ENCODE results near the gene ENAH. TPM values are rescaled to one million over a fixed set of nuclear protein-coding genes. Genes with fewer than 3 reads are reported as not detected.

The ENAH gene
- total RNA-seq, 1 donor from 2014 or later, result 265 TPM

DNA sequence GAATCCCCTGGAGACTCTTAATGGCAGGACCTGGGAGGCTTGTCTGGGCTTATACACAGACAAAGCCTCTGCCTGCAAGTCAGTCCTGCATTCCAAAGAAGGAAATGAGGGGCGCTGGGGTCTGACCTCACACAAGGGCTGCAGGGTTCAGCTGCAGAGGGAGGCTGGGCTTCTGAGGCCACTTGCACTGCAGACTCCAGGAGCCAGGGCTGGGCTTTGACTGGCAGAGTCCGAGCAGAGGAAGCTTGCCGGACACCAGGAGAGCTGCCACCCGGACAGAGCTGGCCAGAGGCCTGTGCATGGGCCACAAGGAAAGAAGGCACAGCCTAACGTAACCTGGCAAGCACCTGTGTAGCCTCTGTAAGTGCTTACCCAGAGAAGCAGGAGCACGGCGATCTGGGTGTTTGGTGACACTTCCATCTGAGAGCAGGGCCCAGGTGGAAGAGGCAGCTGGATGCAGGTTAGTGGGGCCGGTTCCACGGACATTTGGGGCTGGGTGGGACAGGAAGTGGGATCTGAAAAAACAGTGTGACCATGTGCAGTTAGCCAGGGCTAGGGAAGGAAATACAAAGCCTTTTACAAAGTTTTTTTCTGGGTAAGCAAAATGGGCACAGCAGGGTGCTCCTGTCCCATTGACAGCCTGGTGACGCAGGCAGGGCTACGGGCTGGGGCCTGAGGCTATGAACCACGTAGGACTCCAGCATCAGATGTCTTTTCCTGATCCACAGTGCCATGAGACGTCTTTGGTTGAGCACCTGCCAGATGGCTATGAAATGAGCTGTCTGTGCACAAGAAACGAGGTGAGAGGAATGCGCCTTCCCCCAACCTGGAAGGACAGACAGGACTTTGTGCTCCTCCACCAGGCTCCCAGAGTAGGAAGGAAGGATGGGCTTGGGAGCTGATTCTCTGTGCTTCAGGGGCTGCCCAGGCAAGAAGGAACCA lies 187.8 kb downstream of the ENAH start:
- peaks cover 8% of the 10 kb centered on the region for H3K9me3 Mint-ChIP-seq (ENCODE audit: unreplicated experiment)
- no peaks in the 10 kb centered on the region for H3K36me3 Mint-ChIP-seq (ENCODE audit: unreplicated experiment)
- TF ChIP-seq, protein P1, sequence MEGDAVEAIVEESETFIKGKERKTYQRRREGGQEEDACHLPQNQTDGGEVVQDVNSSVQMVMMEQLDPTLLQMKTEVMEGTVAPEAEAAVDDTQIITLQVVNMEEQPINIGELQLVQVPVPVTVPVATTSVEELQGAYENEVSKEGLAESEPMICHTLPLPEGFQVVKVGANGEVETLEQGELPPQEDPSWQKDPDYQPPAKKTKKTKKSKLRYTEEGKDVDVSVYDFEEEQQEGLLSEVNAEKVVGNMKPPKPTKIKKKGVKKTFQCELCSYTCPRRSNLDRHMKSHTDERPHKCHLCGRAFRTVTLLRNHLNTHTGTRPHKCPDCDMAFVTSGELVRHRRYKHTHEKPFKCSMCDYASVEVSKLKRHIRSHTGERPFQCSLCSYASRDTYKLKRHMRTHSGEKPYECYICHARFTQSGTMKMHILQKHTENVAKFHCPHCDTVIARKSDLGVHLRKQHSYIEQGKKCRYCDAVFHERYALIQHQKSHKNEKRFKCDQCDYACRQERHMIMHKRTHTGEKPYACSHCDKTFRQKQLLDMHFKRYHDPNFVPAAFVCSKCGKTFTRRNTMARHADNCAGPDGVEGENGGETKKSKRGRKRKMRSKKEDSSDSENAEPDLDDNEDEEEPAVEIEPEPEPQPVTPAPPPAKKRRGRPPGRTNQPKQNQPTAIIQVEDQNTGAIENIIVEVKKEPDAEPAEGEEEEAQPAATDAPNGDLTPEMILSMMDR (IDR thresholded peaks at IDR 0.05; ENCODE audit: partially characterized antibody, unreplicated experiment), result no peak
- H3K27me3 Mint-ChIP-seq (ENCODE audit: unreplicated experiment), result peaks cover 11% of the 10 kb centered on the region
- no peak for DNase-seq
- H3K27ac Mint-ChIP-seq (ENCODE audit: unreplicated experiment), result peak overlapping the region; percentile 64
- peaks cover 52% of the 10 kb centered on the region for H3K4me1 Mint-ChIP-seq (ENCODE audit: low read depth, unreplicated experiment)
- peak overlapping the region; percentile 38 for H3K4me3 Mint-ChIP-seq (ENCODE audit: unreplicated experiment)

DNA sequence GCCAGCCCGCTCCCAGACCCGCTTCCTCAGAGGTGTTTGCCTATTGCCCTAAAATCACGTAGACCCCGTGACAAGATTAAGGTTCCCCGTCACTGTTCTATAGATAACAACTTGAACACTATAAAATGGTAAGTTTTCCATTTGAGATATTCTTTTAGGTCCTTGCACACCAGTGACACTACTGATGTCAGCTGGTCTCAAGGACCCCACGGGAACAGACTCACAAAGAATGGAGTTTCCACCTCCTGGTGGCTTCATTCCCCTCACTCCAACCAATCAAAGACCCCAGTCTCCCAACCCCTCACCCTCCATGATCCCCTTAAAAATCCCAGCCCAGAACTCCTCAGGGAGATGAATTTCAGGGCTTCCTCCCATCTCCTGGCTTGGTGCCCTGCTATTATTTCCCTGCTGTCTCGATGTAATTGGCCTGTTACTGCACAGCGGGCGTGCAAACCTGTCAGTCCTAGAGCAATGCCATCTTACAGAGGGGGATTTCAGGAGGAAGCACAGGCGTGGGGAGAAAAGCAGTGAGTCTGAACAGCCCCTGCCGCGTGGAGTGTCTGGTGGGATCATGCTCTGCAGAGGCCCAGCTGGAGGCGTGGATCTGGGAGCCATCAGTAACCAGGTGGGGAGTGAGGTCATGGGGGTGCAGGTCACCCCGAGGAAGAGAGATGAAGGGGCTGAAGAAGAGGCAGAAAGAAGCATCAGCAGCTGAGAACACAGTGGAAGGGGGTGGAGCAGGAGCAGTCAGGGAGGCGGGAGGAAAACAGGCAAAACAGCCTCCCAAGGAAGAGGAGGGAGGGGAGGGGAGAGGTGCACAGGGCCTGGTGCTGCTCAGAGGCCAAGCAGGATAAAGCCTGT lies 190.0 kb downstream of the ENAH start:
- H3K27me3 Mint-ChIP-seq (ENCODE audit: unreplicated experiment), result peaks cover 8% of the 10 kb centered on the region
- no peak overlapping the region for H3K27ac Mint-ChIP-seq (ENCODE audit: unreplicated experiment)
- H3K4me1 Mint-ChIP-seq (ENCODE audit: low read depth, unreplicated experiment), result peaks cover 41% of the 10 kb centered on the region
- H3K9me3 Mint-ChIP-seq (ENCODE audit: unreplicated experiment), result peaks cover 10% of the 10 kb centered on the region
- DNase-seq, result no peak
- TF ChIP-seq, protein P1 (IDR thresholded peaks at IDR 0.05; ENCODE audit: partially characterized antibody, unreplicated experiment), result no peak
- H3K4me3 Mint-ChIP-seq (ENCODE audit: unreplicated experiment), result peak overlapping the region; percentile 7
- H3K36me3 Mint-ChIP-seq (ENCODE audit: unreplicated experiment), result no peaks in the 10 kb centered on the region

DNA sequence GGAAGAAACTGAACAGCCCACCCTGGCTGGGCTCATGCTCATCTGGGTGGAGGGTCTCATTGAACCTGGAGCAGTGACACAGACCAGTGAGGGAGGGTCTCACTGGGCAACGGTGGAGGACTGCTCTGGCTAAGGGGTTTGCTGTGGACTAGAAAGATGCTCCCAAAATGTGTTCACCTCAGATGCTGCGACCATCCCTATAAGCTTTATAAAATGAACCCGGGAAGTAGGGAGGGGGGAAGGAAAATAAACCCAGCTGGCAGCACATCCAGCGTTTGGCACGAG lies 190.6 kb downstream of the ENAH start:
- TF ChIP-seq, protein P1 (IDR thresholded peaks at IDR 0.05; ENCODE audit: partially characterized antibody, unreplicated experiment), result no peak
- no peak for DNase-seq
- Mint-ChIP-seq H3K27ac (ENCODE audit: unreplicated experiment) (no peak overlapping the region), H3K9me3 (ENCODE audit: unreplicated experiment) (peaks cover 10% of the 10 kb centered on the region), H3K36me3 (ENCODE audit: unreplicated experiment) (no peaks in the 10 kb centered on the region), H3K4me3 (ENCODE audit: unreplicated experiment) (peak overlapping the region; percentile 34), H3K27me3 (ENCODE audit: unreplicated experiment) (peaks cover 8% of the 10 kb centered on the region), H3K4me1 (ENCODE audit: low read depth, unreplicated experiment) (peaks cover 41% of the 10 kb centered on the region)

DNA sequence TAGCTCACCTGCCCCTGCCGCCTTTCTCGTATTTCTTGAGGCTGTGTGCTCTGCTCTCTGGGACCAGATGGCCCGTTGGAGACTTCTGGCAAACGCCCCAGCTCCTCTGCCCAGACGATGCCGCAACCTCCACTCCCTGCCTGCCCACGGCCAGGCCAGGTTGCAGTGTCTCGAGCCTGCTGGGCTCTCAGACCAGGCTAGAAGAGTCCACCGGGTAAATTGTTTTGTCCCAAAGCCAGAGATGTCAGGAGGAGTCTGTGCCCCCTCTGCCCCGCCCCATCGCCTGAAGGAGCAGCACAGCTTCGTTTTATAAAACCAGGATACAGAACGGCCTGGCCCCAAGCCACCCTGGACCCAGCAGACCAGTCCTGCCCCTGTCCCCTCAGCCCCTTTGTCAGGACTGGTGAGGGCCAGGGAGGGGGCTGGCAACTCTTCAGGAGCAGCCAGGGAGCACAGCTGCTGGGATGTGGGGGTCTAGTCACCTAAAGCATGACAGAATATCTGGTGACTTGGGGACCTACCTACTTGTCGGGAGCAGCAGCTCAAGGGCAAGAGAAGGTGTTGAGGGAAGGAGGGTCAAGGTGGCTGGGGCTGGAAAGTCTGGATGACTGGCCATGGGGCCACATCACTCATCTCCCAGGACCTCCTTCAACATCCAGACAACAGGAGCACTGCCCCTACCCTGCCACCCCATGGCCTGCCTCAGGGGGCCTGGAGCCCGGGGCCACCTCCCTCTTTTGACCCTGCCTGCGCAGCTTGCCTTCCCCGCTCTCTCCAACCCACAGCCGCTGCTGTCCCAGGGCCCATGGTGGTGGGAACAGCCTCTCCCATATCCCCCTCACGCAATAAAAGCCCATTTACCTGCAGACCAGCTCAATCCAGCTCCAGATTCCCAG lies 191.1 kb downstream of the ENAH start:
- Mint-ChIP-seq H3K9me3 (ENCODE audit: unreplicated experiment) (peaks cover 9% of the 10 kb centered on the region), H3K4me3 (ENCODE audit: unreplicated experiment) (peak overlapping the region; percentile 34), H3K4me1 (ENCODE audit: low read depth, unreplicated experiment) (peaks cover 38% of the 10 kb centered on the region), H3K36me3 (ENCODE audit: unreplicated experiment) (peaks cover 3% of the 10 kb centered on the region), H3K27ac (ENCODE audit: unreplicated experiment) (no peak overlapping the region), H3K27me3 (ENCODE audit: unreplicated experiment) (peaks cover 5% of the 10 kb centered on the region)
- DNase-seq, result no peak
- TF ChIP-seq, protein P1 (IDR thresholded peaks at IDR 0.05; ENCODE audit: partially characterized antibody, unreplicated experiment), result no peak

Measured in glutamatergic neuron (in vitro differentiated cells).